Dendritic cell treated with granulocyte-macrophage colony-stimulating factor and Interleukin-4, amounts not matched to agents 40 ng/mL and 50 ng/mL, for 4 days (primary cell): ENCODE results near the gene SMPDL3B.

Source experiments
- H3K27ac Mint-ChIP-seq: one replicate; pipeline ENCODE4 v1.8.0; 2022; ENCODE audit warnings: mild to moderate bottlenecking, mixed read lengths
- H3K27me3 Mint-ChIP-seq: one replicate; pipeline ENCODE4 v1.8.0; 2022; ENCODE audit warnings: mild to moderate bottlenecking, mixed read lengths
- H3K36me3 Mint-ChIP-seq: one replicate; pipeline ENCODE4 v1.8.0; 2022; ENCODE audit warnings: low read depth, mixed read lengths
- H3K4me1 Mint-ChIP-seq: one replicate; pipeline ENCODE4 v1.8.0; 2022; ENCODE audit warnings: low read depth, mixed read lengths
- H3K4me3 Mint-ChIP-seq: one replicate; pipeline ENCODE4 v1.8.0; 2022; ENCODE audit warnings: mild to moderate bottlenecking, moderate library complexity, mixed read lengths
- H3K9me3 Mint-ChIP-seq: one replicate; pipeline ENCODE4 v1.8.0; 2022; ENCODE audit warnings: mixed read lengths
- intact Hi-C: fragments of 100-400 bp; cut with micrococcal nuclease; formaldehyde crosslinking; loops from one replicate; pipeline ENCODE4 v1.15.0; 2022

Gene SMPDL3B

GRCh38 chr1:27952147-27952546 is 17.3 kb downstream of the SMPDL3B start:
- Mint-ChIP-seq H3K4me3 (no peak overlapping the region), H3K9me3 (no peaks in the 10 kb centered on the region), H3K4me1 (peaks cover 5% of the 10 kb centered on the region), H3K36me3 (no peaks in the 10 kb centered on the region), H3K27ac (no peak overlapping the region), H3K27me3 (no peaks in the 10 kb centered on the region)
- intact Hi-C loops, result no loop called here

GRCh38 chr1:27954186-27954585 is 19.4 kb downstream of the SMPDL3B start:
- Mint-ChIP-seq H3K9me3 (no peaks in the 10 kb centered on the region), H3K27me3 (no peaks in the 10 kb centered on the region), H3K36me3 (no peaks in the 10 kb centered on the region), H3K4me3 (no peak overlapping the region), H3K4me1 (peaks cover 12% of the 10 kb centered on the region), H3K27ac (no peak overlapping the region)
- intact Hi-C loops, result no loop called here

- Mint-ChIP-seq H3K36me3 (no peaks in the 10 kb centered on the region), H3K4me3 (no peak overlapping the region), H3K4me1 (peaks cover 14% of the 10 kb centered on the region), H3K27ac (no peak overlapping the region), H3K9me3 (no peaks in the 10 kb centered on the region), H3K27me3 (no peaks in the 10 kb centered on the region)
- intact Hi-C loops, result no loop called here
Observed at GRCh38 chr1:27955076-27955475, 20.3 kb downstream of the SMPDL3B start.

- Mint-ChIP-seq H3K27ac (no peak overlapping the region), H3K9me3 (no peaks in the 10 kb centered on the region), H3K27me3 (no peaks in the 10 kb centered on the region), H3K4me3 (no peak overlapping the region), H3K4me1 (peaks cover 27% of the 10 kb centered on the region), H3K36me3 (no peaks in the 10 kb centered on the region)
- intact Hi-C loops, result no loop called here
Observed at GRCh38 chr1:27956761-27957160, 22.0 kb downstream of the SMPDL3B start.

GRCh38 chr1:27957655-27958054 is 22.9 kb downstream of the SMPDL3B start:
- Mint-ChIP-seq H3K27ac (no peak overlapping the region), H3K27me3 (no peaks in the 10 kb centered on the region), H3K4me1 (peaks cover 31% of the 10 kb centered on the region), H3K4me3 (no peak overlapping the region), H3K36me3 (peaks cover 2% of the 10 kb centered on the region), H3K9me3 (no peaks in the 10 kb centered on the region)
- intact Hi-C loops, result no loop called here

GRCh38 chr1:27958513-27958912 is 23.7 kb downstream of the SMPDL3B start:
- Mint-ChIP-seq H3K36me3 (peaks cover 11% of the 10 kb centered on the region), H3K4me3 (no peak overlapping the region), H3K27me3 (no peaks in the 10 kb centered on the region), H3K4me1 (peaks cover 31% of the 10 kb centered on the region), H3K27ac (no peak overlapping the region), H3K9me3 (no peaks in the 10 kb centered on the region)
- intact Hi-C loops, result no loop called here

GRCh38 chr1:27959792-27960603 is 25.2 kb downstream of the SMPDL3B start, which contains the start of gene XKR8:
Gene XKR8 (plus strand): TSS chr1:27959973. CDS start chr1:27960070, 97 bp downstream.
- peak within 1 kb of the TSS; percentile 75 for H3K4me3 Mint-ChIP-seq
- no peaks in the 10 kb centered on the region for H3K27me3 Mint-ChIP-seq
- H3K36me3 Mint-ChIP-seq, result peaks cover 25% of the 10 kb centered on the region
- H3K9me3 Mint-ChIP-seq, result no peaks in the 10 kb centered on the region
- peak within 1 kb of the TSS; percentile 74 for H3K27ac Mint-ChIP-seq
- intact Hi-C loops, result no loop called here
- peaks cover 30% of the 10 kb centered on the region for H3K4me1 Mint-ChIP-seq

- Mint-ChIP-seq H3K27me3 (no peaks in the 10 kb centered on the region), H3K4me1 (peaks cover 25% of the 10 kb centered on the region), H3K27ac (peak overlapping the region; percentile 52), H3K9me3 (no peaks in the 10 kb centered on the region), H3K4me3 (peak overlapping the region; percentile 75), H3K36me3 (peaks cover 35% of the 10 kb centered on the region)
- intact Hi-C loops, result no loop called here
Observed at GRCh38 chr1:27960762-27961645, 26.2 kb downstream of the SMPDL3B start.

- peaks cover 25% of the 10 kb centered on the region for H3K4me1 Mint-ChIP-seq
- no peaks in the 10 kb centered on the region for H3K9me3 Mint-ChIP-seq
- intact Hi-C loops, result no loop called here
- H3K36me3 Mint-ChIP-seq, result peaks cover 42% of the 10 kb centered on the region
- no peak overlapping the region for H3K4me3 Mint-ChIP-seq
- no peaks in the 10 kb centered on the region for H3K27me3 Mint-ChIP-seq
- H3K27ac Mint-ChIP-seq, result peak overlapping the region; percentile 52
Observed at GRCh38 chr1:27961646-27962221, 26.9 kb downstream of the SMPDL3B start.

- no peak overlapping the region for H3K27ac Mint-ChIP-seq
- intact Hi-C loops, result no loop called here
- no peaks in the 10 kb centered on the region for H3K9me3 Mint-ChIP-seq
- H3K36me3 Mint-ChIP-seq, result peaks cover 59% of the 10 kb centered on the region
- no peak overlapping the region for H3K4me3 Mint-ChIP-seq
- peaks cover 29% of the 10 kb centered on the region for H3K4me1 Mint-ChIP-seq
- no peaks in the 10 kb centered on the region for H3K27me3 Mint-ChIP-seq
Observed at GRCh38 chr1:27963393-27963792, 28.6 kb downstream of the SMPDL3B start.

GRCh38 chr1:27966402-27967105 is 31.8 kb downstream of the SMPDL3B start:
- intact Hi-C loops, result no loop called here
- H3K27me3 Mint-ChIP-seq, result no peaks in the 10 kb centered on the region
- peaks cover 21% of the 10 kb centered on the region for H3K4me1 Mint-ChIP-seq
- H3K36me3 Mint-ChIP-seq, result peaks cover 78% of the 10 kb centered on the region
- H3K27ac Mint-ChIP-seq, result no peak overlapping the region
- H3K4me3 Mint-ChIP-seq, result no peak overlapping the region
- H3K9me3 Mint-ChIP-seq, result no peaks in the 10 kb centered on the region

GRCh38 chr1:27967106-27967883 is 32.5 kb downstream of the SMPDL3B start:
- Mint-ChIP-seq H3K27me3 (no peaks in the 10 kb centered on the region), H3K36me3 (peaks cover 85% of the 10 kb centered on the region), H3K9me3 (no peaks in the 10 kb centered on the region), H3K27ac (no peak overlapping the region), H3K4me1 (peaks cover 15% of the 10 kb centered on the region), H3K4me3 (no peak overlapping the region)
- intact Hi-C loops, result no loop called here

GRCh38 chr1:27967884-27968466 is 33.2 kb downstream of the SMPDL3B start:
- no peaks in the 10 kb centered on the region for H3K9me3 Mint-ChIP-seq
- peaks cover 87% of the 10 kb centered on the region for H3K36me3 Mint-ChIP-seq
- no peaks in the 10 kb centered on the region for H3K27me3 Mint-ChIP-seq
- no peak overlapping the region for H3K4me3 Mint-ChIP-seq
- intact Hi-C loops, result no loop called here
- peaks cover 15% of the 10 kb centered on the region for H3K4me1 Mint-ChIP-seq
- H3K27ac Mint-ChIP-seq, result no peak overlapping the region
